Nephron (organoid): Measurements from ENCODE around the gene NTSR1.

Experiments used
- H3K27ac Mint-ChIP-seq, 3 experiments: 2 replicates each; pipeline ENCODE4 v1.8.0; 2020; ENCODE audit warnings: mixed read lengths in 3 of 3, mild to moderate bottlenecking in 2 of 3, moderate library complexity in 1 of 3
- H3K27me3 Mint-ChIP-seq: 2 replicates; pipeline ENCODE4 v1.8.0; 2021; ENCODE audit warnings: low read depth, mild to moderate bottlenecking, moderate library complexity, mixed read lengths
- H3K36me3 Mint-ChIP-seq: 2 replicates; pipeline ENCODE4 v1.8.0; 2020; ENCODE audit warnings: low read depth, mixed read lengths
- H3K4me1 Mint-ChIP-seq: 2 replicates; pipeline ENCODE4 v1.8.0; 2020; ENCODE audit warnings: mixed read lengths
- H3K4me3 Mint-ChIP-seq, 3 experiments: 2 replicates each; pipeline ENCODE4 v1.8.0; 2020; ENCODE audit warnings: mild to moderate bottlenecking in 3 of 3, mixed read lengths in 3 of 3, moderate library complexity in 2 of 3
- H3K9me3 Mint-ChIP-seq: 2 replicates; pipeline ENCODE4 v1.8.0; 2020; ENCODE audit warnings: mixed read lengths
- TF ChIP-seq, protein P1 (sequence below), 3 experiments: fragments of 200-600 bp; sonication (generic); IDR thresholded peaks; one replicate each; pipeline ENCODE4 v1.5.0; 2021; ENCODE audit warnings: antibody characterized with exemption in 3 of 3; ENCODE audit not compliant: unreplicated experiment in 3 of 3

The NTSR1 gene

DNA sequence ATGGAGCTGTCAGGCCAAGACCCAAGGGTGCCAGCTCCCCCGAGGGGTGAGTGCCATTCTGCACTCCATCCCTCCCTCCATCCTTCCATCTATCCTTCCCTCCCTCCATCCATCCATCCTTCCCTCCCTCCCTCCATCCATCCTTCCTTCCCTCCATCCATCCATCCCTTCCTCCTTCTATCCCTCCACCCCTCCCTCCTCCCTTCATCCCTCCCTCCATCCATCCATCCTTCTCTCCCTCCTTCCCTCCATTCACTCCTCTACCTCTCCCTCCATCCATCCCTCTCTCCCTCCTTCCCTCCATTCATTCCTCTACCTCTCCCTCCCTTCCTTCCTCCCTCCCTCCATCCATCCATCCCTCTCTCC, 46.3 kb downstream of the NTSR1 start:
- TF ChIP-seq, protein P1, sequence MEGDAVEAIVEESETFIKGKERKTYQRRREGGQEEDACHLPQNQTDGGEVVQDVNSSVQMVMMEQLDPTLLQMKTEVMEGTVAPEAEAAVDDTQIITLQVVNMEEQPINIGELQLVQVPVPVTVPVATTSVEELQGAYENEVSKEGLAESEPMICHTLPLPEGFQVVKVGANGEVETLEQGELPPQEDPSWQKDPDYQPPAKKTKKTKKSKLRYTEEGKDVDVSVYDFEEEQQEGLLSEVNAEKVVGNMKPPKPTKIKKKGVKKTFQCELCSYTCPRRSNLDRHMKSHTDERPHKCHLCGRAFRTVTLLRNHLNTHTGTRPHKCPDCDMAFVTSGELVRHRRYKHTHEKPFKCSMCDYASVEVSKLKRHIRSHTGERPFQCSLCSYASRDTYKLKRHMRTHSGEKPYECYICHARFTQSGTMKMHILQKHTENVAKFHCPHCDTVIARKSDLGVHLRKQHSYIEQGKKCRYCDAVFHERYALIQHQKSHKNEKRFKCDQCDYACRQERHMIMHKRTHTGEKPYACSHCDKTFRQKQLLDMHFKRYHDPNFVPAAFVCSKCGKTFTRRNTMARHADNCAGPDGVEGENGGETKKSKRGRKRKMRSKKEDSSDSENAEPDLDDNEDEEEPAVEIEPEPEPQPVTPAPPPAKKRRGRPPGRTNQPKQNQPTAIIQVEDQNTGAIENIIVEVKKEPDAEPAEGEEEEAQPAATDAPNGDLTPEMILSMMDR (IDR thresholded peaks at IDR 0.05; ENCODE audit: unreplicated experiment in 3 of 3): no peak
- H3K4me1 Mint-ChIP-seq: peaks cover 8% of the 10 kb centered on the region
- H3K9me3 Mint-ChIP-seq: peaks cover 2% of the 10 kb centered on the region
- no peaks in the 10 kb centered on the region for H3K36me3 Mint-ChIP-seq
- H3K4me3 Mint-ChIP-seq: no peak overlapping the region
- peaks cover 22% of the 10 kb centered on the region for H3K27me3 Mint-ChIP-seq
- H3K27ac Mint-ChIP-seq: no peak overlapping the region

DNA sequence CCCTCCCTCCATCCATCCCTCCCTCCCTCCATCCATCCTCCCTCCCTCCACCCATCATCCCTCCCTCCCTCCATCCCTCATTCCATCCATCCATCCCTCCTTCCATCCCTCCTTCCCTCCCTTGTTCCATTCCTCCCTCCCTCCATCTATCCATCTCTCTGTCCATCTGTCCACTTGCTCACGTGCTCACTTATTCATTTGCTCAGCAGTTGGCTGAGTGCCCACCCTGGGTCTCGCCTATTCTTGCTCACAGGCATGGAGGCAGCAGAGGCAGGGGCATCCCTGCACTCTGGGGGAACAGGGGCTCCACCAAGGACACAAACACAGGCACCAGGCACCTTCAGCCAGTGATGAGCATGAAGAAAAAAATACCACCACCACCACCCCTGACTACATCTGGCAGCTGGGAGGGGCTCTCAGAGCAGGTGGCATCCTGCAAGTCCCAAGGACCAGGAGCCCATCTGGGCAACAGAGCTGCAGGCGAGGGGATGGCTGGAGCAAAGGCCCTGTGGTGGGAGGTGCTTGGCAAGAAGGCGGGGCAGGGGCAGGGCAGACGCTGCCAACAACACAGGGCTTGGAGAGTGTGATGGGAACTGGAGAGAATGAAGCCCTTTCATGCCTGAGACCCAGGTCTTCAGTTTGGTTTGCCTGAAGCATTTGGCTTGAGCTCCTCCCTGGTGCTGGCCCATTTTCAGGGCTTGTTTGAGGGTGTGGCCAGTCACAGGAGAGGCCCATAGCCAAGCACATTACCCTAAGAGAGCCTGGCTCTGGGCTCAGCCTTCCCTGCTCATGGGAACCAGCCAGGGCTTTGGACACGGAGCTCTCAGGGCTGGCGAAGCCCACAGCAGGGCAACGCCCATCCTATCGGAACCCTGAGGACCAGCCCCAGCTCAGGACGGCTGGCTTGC, 47.4 kb downstream of the NTSR1 start:
- Mint-ChIP-seq H3K27ac (no peak overlapping the region), H3K4me3 (no peak overlapping the region), H3K36me3 (no peaks in the 10 kb centered on the region), H3K9me3 (peaks cover 2% of the 10 kb centered on the region), H3K4me1 (peaks cover 8% of the 10 kb centered on the region), H3K27me3 (peaks cover 23% of the 10 kb centered on the region)
- TF ChIP-seq, protein P1 (IDR thresholded peaks at IDR 0.05; ENCODE audit: unreplicated experiment in 3 of 3): no peak

DNA sequence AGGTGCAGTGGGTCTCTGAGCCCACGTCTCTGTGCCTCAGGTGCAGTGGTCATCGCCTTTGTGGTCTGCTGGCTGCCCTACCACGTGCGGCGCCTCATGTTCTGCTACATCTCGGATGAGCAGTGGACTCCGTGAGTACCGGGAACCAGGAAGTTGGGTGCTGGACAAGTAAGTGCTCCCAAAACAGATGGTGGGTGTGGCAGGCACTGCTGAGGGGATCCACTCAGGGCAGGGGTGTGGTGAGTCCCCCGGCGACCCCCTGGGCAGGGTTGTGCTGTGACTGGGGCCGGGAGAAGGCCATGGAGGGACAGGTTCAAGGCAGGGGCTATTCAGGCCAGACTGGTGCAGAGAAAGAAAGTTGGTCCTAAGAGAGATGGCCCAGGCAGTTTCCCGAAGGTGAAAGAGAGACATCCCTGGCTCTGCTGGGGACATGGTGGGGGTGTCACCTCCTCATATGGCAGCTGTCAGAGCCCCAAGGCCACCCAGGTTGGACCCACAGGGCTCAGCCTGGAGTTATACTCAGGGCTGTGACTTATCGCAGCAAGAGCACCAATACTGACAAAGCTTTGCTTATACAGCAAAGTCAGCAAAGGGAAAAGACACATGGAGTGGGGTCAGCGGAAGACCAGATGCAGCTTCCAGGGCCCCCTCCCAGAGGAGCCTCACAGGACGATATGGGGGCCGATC, 49.7 kb downstream of the NTSR1 start:
- Mint-ChIP-seq H3K27ac (peak overlapping the region in 1 of 3 experiments; percentile 14), H3K4me3 (no peak overlapping the region), H3K4me1 (peaks cover 12% of the 10 kb centered on the region), H3K36me3 (no peaks in the 10 kb centered on the region), H3K27me3 (peaks cover 20% of the 10 kb centered on the region), H3K9me3 (peaks cover 2% of the 10 kb centered on the region)
- TF ChIP-seq, protein P1 (IDR thresholded peaks at IDR 0.05; ENCODE audit: unreplicated experiment in 3 of 3): no peak

DNA sequence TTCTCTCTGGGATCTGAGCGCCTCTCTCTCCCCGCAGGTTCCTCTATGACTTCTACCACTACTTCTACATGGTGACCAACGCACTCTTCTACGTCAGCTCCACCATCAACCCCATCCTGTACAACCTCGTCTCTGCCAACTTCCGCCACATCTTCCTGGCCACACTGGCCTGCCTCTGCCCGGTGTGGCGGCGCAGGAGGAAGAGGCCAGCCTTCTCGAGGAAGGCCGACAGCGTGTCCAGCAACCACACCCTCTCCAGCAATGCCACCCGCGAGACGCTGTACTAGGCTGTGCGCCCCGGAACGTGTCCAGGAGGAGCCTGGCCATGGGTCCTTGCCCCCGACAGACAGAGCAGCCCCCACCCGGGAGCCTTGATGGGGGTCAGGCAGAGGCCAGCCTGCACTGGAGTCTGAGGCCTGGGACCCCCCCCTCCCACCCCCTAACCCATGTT, 51.4 kb downstream of the NTSR1 start:
- H3K9me3 Mint-ChIP-seq: peaks cover 2% of the 10 kb centered on the region
- no peak overlapping the region for H3K4me3 Mint-ChIP-seq
- peaks cover 20% of the 10 kb centered on the region for H3K27me3 Mint-ChIP-seq
- peaks cover 12% of the 10 kb centered on the region for H3K4me1 Mint-ChIP-seq
- no peaks in the 10 kb centered on the region for H3K36me3 Mint-ChIP-seq
- peak overlapping the region; percentile 16 to 53 (median 51) for H3K27ac Mint-ChIP-seq
- TF ChIP-seq, protein P1 (IDR thresholded peaks at IDR 0.05; ENCODE audit: unreplicated experiment in 3 of 3): no peak

DNA sequence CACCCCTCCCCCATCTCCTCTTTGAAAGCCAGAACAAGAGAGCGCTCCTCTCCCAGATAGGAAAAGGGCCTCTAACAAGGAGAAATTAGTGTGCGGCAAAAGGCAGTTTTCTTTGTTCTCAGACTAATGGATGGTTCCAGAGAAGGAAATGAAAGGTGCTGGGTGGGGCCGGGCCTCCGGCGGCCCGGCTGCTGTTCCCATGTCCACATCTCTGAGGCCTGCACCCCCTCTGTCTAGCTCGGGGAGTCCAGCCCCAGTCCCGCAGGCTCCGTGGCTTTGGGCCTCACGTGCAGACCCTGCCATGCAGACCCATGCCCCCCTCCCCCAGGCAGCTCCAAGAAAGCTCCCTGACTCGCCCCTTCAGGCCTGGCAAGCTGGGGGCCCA, 51.8 kb downstream of the NTSR1 start:
- peaks cover 20% of the 10 kb centered on the region for H3K27me3 Mint-ChIP-seq
- no peaks in the 10 kb centered on the region for H3K36me3 Mint-ChIP-seq
- TF ChIP-seq, protein P1 (IDR thresholded peaks at IDR 0.05; ENCODE audit: unreplicated experiment in 3 of 3): no peak
- peak overlapping the region in 2 of 3 experiments; percentile 16 to 53 for H3K27ac Mint-ChIP-seq
- H3K4me1 Mint-ChIP-seq: peaks cover 12% of the 10 kb centered on the region
- peaks cover 2% of the 10 kb centered on the region for H3K9me3 Mint-ChIP-seq
- H3K4me3 Mint-ChIP-seq: no peak overlapping the region
